ENCODE measurements around the gene ZNF678.

- TF ChIP-seq TAF1 (IDR thresholded peaks at IDR 0.05; ENCODE audit: borderline replicate concordance, low read depth, low read length) (no peak), POLR2AphosphoS5 (IDR thresholded peaks at IDR 0.05; ENCODE audit: low read depth, low read length) (no peak), CTCF (IDR thresholded peaks at IDR 0.05) (no peak), REST (IDR thresholded peaks at IDR 0.05; ENCODE audit: low read depth, low read length) (no peak), MXI1 (IDR thresholded peaks at IDR 0.05; ENCODE audit: low read depth, low read length) (no peak), RAD21 (IDR thresholded peaks at IDR 0.05; ENCODE audit: low read length) (no peak), EZH2phosphoT487 (IDR thresholded peaks at IDR 0.05; ENCODE audit: borderline replicate concordance, low read depth) (no peak), USF2 (IDR thresholded peaks at IDR 0.05; ENCODE audit: borderline replicate concordance, low read depth, low read length) (no peak), JUND (IDR thresholded peaks at IDR 0.05) (no peak), FOXJ3 (CRISPR knock-in tag; IDR thresholded peaks at IDR 0.05) (no peak), RFX5 (IDR thresholded peaks at IDR 0.05; ENCODE audit: low read length) (no peak), TEAD4 (IDR thresholded peaks at IDR 0.05; ENCODE audit: borderline replicate concordance, insufficient read depth) (no peak)
These were observed 3.9 kb downstream of the ZNF678 start for GRCh38 chr1:227567256-227567655.

All from SK-N-SH (cell line).